Measurements from ENCODE around the gene TEDC2.

DNA sequence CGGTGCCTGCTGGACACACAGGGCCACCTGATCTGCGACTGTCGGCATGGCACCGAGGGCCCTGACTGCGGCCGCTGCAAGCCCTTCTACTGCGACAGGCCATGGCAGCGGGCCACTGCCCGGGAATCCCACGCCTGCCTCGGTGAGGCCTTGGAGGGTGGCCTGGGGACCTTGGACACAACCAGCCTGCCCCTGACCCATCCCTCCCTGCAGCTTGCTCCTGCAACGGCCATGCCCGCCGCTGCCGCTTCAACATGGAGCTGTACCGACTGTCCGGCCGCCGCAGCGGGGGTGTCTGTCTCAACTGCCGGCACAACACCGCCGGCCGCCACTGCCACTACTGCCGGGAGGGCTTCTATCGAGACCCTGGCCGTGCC, 12.6 kb downstream of the TEDC2 start:
- TF ChIP-seq, protein P1, sequence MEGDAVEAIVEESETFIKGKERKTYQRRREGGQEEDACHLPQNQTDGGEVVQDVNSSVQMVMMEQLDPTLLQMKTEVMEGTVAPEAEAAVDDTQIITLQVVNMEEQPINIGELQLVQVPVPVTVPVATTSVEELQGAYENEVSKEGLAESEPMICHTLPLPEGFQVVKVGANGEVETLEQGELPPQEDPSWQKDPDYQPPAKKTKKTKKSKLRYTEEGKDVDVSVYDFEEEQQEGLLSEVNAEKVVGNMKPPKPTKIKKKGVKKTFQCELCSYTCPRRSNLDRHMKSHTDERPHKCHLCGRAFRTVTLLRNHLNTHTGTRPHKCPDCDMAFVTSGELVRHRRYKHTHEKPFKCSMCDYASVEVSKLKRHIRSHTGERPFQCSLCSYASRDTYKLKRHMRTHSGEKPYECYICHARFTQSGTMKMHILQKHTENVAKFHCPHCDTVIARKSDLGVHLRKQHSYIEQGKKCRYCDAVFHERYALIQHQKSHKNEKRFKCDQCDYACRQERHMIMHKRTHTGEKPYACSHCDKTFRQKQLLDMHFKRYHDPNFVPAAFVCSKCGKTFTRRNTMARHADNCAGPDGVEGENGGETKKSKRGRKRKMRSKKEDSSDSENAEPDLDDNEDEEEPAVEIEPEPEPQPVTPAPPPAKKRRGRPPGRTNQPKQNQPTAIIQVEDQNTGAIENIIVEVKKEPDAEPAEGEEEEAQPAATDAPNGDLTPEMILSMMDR (IDR thresholded peaks at IDR 0.05) = no peak
- TF ChIP-seq HDAC2 (IDR thresholded peaks at IDR 0.05) (no peak), EP300 (IDR thresholded peaks at IDR 0.05) (no peak), KDM1A (IDR thresholded peaks at IDR 0.05; ENCODE audit: low read depth) (no peak), POLR2A (IDR thresholded peaks at IDR 0.05; ENCODE audit: low read length) (peak; percentile 20; the same call in 1 of the 2 replicates), MAFK (IDR thresholded peaks at IDR 0.05; ENCODE audit: partially characterized antibody) (no peak), CEBPB (IDR thresholded peaks at IDR 0.05) (no peak), ZC3H11A (IDR thresholded peaks at IDR 0.05) (no peak)
